GM12878 (cell line): Measurements from ENCODE around the gene APOL4. TPM values are rescaled to one million over a fixed set of nuclear protein-coding genes. Genes with fewer than 3 reads are reported as not detected.

ENCODE experiments used
- ATAC-seq: fragments of 200-7000 bp; cut with Tn5 transposase; 3 replicates; pipeline ENCODE4 v1.9.1; 2020; ENCODE audit warnings: mild to moderate bottlenecking, moderate library complexity
- BruUV-seq: library from RNA; stranded (reverse); fragments of 400-500 nt; replicated peaks from 2 replicates; lab custom pipeline; 2021; lab: Mats Ljungman, UMichigan
- CTCF ChIA-PET: fragments of 300-600 bp; sonication (Branson Sonifier 250); formaldehyde crosslinking; extraction: SDS; loops from one replicate; lab custom pipeline; 2021; ENCODE audit warnings: inconsistent platforms; lab: Yijun Ruan, JAX
- POLR2A ChIA-PET: fragments of 350-600 bp; formaldehyde crosslinking; extraction: SDS; loops from one replicate; lab custom pipeline; 2021; ENCODE audit warnings: inconsistent platforms; lab: Charles Lee
- RAD21 ChIA-PET: fragments of 300-600 bp; sonication (Branson Sonifier 250); formaldehyde crosslinking; loops from one replicate; lab custom pipeline; 2023; ENCODE audit warnings: antibody characterized with exemption; ENCODE audit not compliant: unreplicated experiment; lab: Charles Lee
- SMC1A ChIA-PET: fragments of 300-600 bp; sonication (Branson Sonifier 250); formaldehyde crosslinking; loops from one replicate; lab custom pipeline; 2023; ENCODE audit not compliant: unreplicated experiment, uncharacterized antibody; lab: Charles Lee
- DNase-seq: peaks from one replicate; pipeline ENCODE4 v3.0.0-alpha.2; 2011; ENCODE audit warnings: low read depth, low spot score
- FAIRE-seq: peaks from 3 replicates; lab custom pipeline; 2011; peaks lifted over from hg19 to GRCh38; lab: Jason Lieb, UNC
- H2AFZ ChIP-seq: 2 replicates; pipeline ENCODE4 v1.6.0; 2011; ENCODE audit warnings: low read depth, low read length, control low read depth; ENCODE audit not compliant: control insufficient read depth
- H3K27ac ChIP-seq: 2 replicates; pipeline ENCODE4 v1.5.1; 2011; ENCODE audit warnings: control low read depth; ENCODE audit not compliant: control insufficient read depth, insufficient read depth
- H3K27me3 ChIP-seq, 2 experiments: replicated peaks in 1 of 2; 2 replicates each; pipeline versions ENCODE4 v1.6.0 to v1.6.1; 2011; ENCODE audit warnings: low read length in 1 of 2; ENCODE audit not compliant: control insufficient read depth in 2 of 2, insufficient read depth in 2 of 2
- H3K36me3 ChIP-seq, 2 experiments: 2 replicates each; pipeline ENCODE4 v1.5.1; 2011; ENCODE audit warnings: low read length in 1 of 2; ENCODE audit not compliant: control insufficient read depth in 2 of 2, insufficient read depth in 2 of 2
- H3K4me1 ChIP-seq: 2 replicates; pipeline ENCODE4 v1.6.1; 2011; ENCODE audit warnings: mild to moderate bottlenecking, low read length, moderate library complexity, mixed read lengths; ENCODE audit not compliant: control insufficient read depth, insufficient read depth
- H3K4me2 ChIP-seq: 2 replicates; pipeline ENCODE4 v1.6.0; 2011; ENCODE audit warnings: control low read depth; ENCODE audit not compliant: control insufficient read depth, insufficient read depth
- H3K4me3 ChIP-seq: fragments of 200-600 bp; sonication (generic); 2 replicates; pipeline ENCODE4 v1.5.1; 2016
- H3K79me2 ChIP-seq: 2 replicates; pipeline ENCODE4 v1.6.0; 2011; ENCODE audit warnings: low read length; ENCODE audit not compliant: control insufficient read depth, insufficient read depth
- H3K9ac ChIP-seq: 2 replicates; pipeline ENCODE4 v1.8.0; 2011; ENCODE audit warnings: low read length, control low read depth, mixed read lengths; ENCODE audit not compliant: control insufficient read depth, insufficient read depth
- H3K9me3 ChIP-seq: replicated peaks from 3 replicates; pipeline ENCODE4 v1.5.1; 2011; ENCODE audit warnings: mild to moderate bottlenecking, low read length; ENCODE audit not compliant: control insufficient read depth, insufficient read depth
- H4K20me1 ChIP-seq: 2 replicates; pipeline ENCODE4 v1.6.0; 2011; ENCODE audit not compliant: control insufficient read depth, insufficient read depth
- CBX5 ChIP-seq: sonication (generic); IDR thresholded peaks from 2 replicates; pipeline ENCODE4 v1.6.1; 2016; ENCODE audit warnings: low read depth, moderate library complexity, mild to moderate bottlenecking, inconsistent platforms
- CREM ChIP-seq: IDR thresholded peaks from 2 replicates; pipeline ENCODE4 v1.6.1; 2014; ENCODE audit warnings: antibody characterized with exemption, low read depth
- EZH2 ChIP-seq: IDR thresholded peaks from 2 replicates; pipeline ENCODE4 v1.6.1; 2012; ENCODE audit warnings: low read depth, mild to moderate bottlenecking, control low read depth, inconsistent platforms, low read length, borderline replicate concordance; ENCODE audit not compliant: control insufficient read depth
- FOXK2 ChIP-seq: fragments of 450-650 bp; IDR thresholded peaks from 2 replicates; pipeline ENCODE4 v1.6.1; 2017; ENCODE audit warnings: mild to moderate bottlenecking, moderate library complexity
- GATAD2B ChIP-seq: fragments of 450-650 bp; conservative IDR thresholded peaks from 2 replicates; pipeline ENCODE4 v1.6.1; 2017; ENCODE audit warnings: low read depth, mild to moderate bottlenecking, moderate library complexity
- IKZF1 ChIP-seq: fragments of 450-650 bp; conservative IDR thresholded peaks from 2 replicates; pipeline ENCODE4 v1.6.1; 2017; ENCODE audit warnings: antibody characterized with exemption, mild to moderate bottlenecking
- NFXL1 ChIP-seq: fragments of 450-650 bp; IDR thresholded peaks from 2 replicates; pipeline ENCODE4 v1.6.1; 2017; ENCODE audit warnings: antibody characterized with exemption, mild to moderate bottlenecking, borderline replicate concordance
- NFYB ChIP-seq: IDR thresholded peaks from 2 replicates; pipeline ENCODE4 v1.6.1; 2011; ENCODE audit warnings: low read depth, mild to moderate bottlenecking, low read length, improper control_type of control experiment, moderate library complexity; ENCODE audit not compliant: insufficient read depth
- POLR2AphosphoS5 ChIP-seq: IDR thresholded peaks from 2 replicates; pipeline ENCODE4 v1.6.1; 2011; ENCODE audit warnings: mild to moderate bottlenecking, low read length, inconsistent platforms
- RB1 ChIP-seq: fragments of 450-650 bp; formaldehyde crosslinking; IDR thresholded peaks from 2 replicates; pipeline ENCODE4 v1.6.1; 2017; ENCODE audit warnings: mild to moderate bottlenecking, borderline replicate concordance
- RFX5 ChIP-seq: IDR thresholded peaks from 2 replicates; pipeline ENCODE4 v1.6.1; 2011; ENCODE audit warnings: low read depth, low read length, improper control_type of control experiment
- RUNX3 ChIP-seq: IDR thresholded peaks from 2 replicates; pipeline ENCODE4 v1.6.1; 2012; ENCODE audit warnings: low read length, inconsistent platforms
- SUPT20H ChIP-seq: IDR thresholded peaks from 2 replicates; pipeline ENCODE4 v1.6.1; 2011; ENCODE audit warnings: low read depth, mild to moderate bottlenecking, low read length, moderate library complexity, borderline replicate concordance; ENCODE audit not compliant: control insufficient read depth
- TARDBP ChIP-seq: IDR thresholded peaks from 2 replicates; pipeline ENCODE4 v1.6.1; 2016; ENCODE audit warnings: borderline replicate concordance
- TCF7 ChIP-seq: IDR thresholded peaks from 2 replicates; pipeline ENCODE4 v1.6.1; 2014; ENCODE audit warnings: antibody characterized with exemption, borderline replicate concordance
- ZNF24 ChIP-seq: fragments of 450-650 bp; IDR thresholded peaks from 2 replicates; pipeline ENCODE4 v1.6.1; 2017; ENCODE audit warnings: antibody characterized with exemption, mild to moderate bottlenecking
- WGBS: methylation state at CpG from one replicate; pipeline ENCODE4 v1.1.6; 2016; ENCODE audit warnings: low lambda C conversion rate; ENCODE audit not compliant: insufficient replicate concordance, insufficient coverage; ENCODE audit errors: missing lambda C conversion rate; 5-methylcytosine and 5-hydroxymethylcytosine counted together
- in situ Hi-C: fragments of 300-500 bp; cut with MboI; formaldehyde crosslinking; loops from 9 replicates; pipeline ENCODE4 v1.14.3; 2018; ENCODE audit warnings: mixed read lengths
- intact Hi-C: fragments of 100-400 bp; cut with micrococcal nuclease; formaldehyde crosslinking; loops from one replicate; pipeline ENCODE4 v1.14.2; 2022; ENCODE audit not compliant: unreplicated experiment
- polyA plus RNA-seq, 11 experiments: library from polyadenylated mRNA; depleted of rRNA in 4 of 11; unstranded in 6 of 11; stranded (reverse) in 5 of 11; fragments of >200 nt; fragmentation: Nextera tagmentation in 4 of 11; fragmentation: Illumina TruSeq in 1 of 11; extraction: Ambion mirVana in 4 of 11; extraction: Trizol in 1 of 11; gene quantifications; 1 replicate in 1 of 11; 2 replicates in 10 of 11; pipeline versions ENCODE4 v1.2.1 to v1.2.3, GENCODE V29; 2011 to 2016; ENCODE audit warnings: inconsistent platforms in 2 of 11, missing spikeins in 2 of 11, low read depth in 1 of 11
- total RNA-seq, 4 experiments: library from RNA; depleted of rRNA in 3 of 4; stranded (reverse); fragments of >200 nt in 3 of 4; fragmentation: Illumina TruSeq in 1 of 4; extraction: Trizol in 1 of 4; gene quantifications; 2 replicates each; pipeline versions ENCODE4 v1.2.1 to v1.2.3, GENCODE V29; 2013 to 2021
- TF ChIP-seq, protein P1 (sequence below): fragments of 450-650 bp; formaldehyde crosslinking; IDR thresholded peaks from 2 replicates; pipeline ENCODE4 v1.4.0; 2020; ENCODE audit warnings: mild to moderate bottlenecking, moderate library complexity
- TF ChIP-seq, protein P2 (sequence below): IDR thresholded peaks from 2 replicates; pipeline ENCODE4 v1.6.1; 2012; ENCODE audit warnings: low read depth, low read length, improper control_type of control experiment
- TF ChIP-seq, protein P3 (sequence below): IDR thresholded peaks from 2 replicates; pipeline ENCODE4 v1.6.1; 2011; ENCODE audit warnings: low read depth, mild to moderate bottlenecking, low read length, moderate library complexity, borderline replicate concordance; ENCODE audit errors: extremely low read depth
- TF ChIP-seq, protein P4 (sequence below): fragments of 450-650 bp; conservative IDR thresholded peaks from 2 replicates; pipeline ENCODE4 v1.6.1; 2017; ENCODE audit warnings: mild to moderate bottlenecking, moderate library complexity

The APOL4 gene
- total and polyA plus RNA-seq, 10 of the 15 experiments (the other 5 are each of a cell fraction or from before 2014, with no cell fraction given), result 0.03 to 0.24 (median 0.19) TPM; not detected in 7

DNA sequence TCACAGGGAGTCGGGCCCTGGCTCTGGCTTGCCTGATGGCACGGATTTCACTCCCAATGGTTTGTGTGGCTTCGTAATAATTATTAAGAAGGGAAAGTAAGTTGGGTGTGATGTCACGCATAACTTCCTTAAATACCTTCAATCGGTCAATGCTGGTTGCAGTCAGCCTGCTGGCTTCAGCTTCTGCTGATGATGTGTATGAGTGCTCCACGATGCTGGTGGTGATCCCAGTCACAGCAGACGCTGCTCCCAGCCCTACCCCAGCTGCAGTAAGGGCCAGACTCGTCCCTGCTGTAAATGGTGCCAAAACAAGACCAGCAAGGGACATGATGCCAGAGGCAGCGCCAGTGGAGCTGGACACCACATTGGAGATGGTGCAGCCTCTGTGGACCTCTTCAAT is 60.1 kb downstream of the APOL4 start:
- no TSS peak for BruUV-seq
- no peak overlapping the region for H3K9ac ChIP-seq
- CTCF ChIA-PET, result interaction anchor here (0.8 to 7.4 kb wide), 9 partner anchors 12 to 82 kb away, joined by 3 to 129 read pairs (median 3); no protein-coding TSS in a partner anchor
- no peak overlapping the region for H2AFZ ChIP-seq
- H3K9me3 ChIP-seq, result no peaks in the 10 kb centered on the region
- POLR2A ChIA-PET, result interaction anchor here (1.3 kb wide), 1 partner anchor 41 kb away, joined by 4 read pairs; no protein-coding TSS in a partner anchor
- no peaks in the 10 kb centered on the region for H3K79me2 ChIP-seq
- H4K20me1 ChIP-seq, result no peaks in the 10 kb centered on the region
- ATAC-seq, result no peak
- no peak overlapping the region for H3K4me2 ChIP-seq
- H3K4me3 ChIP-seq, result no peak overlapping the region
- RAD21 ChIA-PET, result interaction anchor here (1.3 kb wide), 1 partner anchor 40 kb away, joined by 3 read pairs; no protein-coding TSS in a partner anchor
- H3K4me1 ChIP-seq, result no peaks in the 10 kb centered on the region
- no peaks in the 10 kb centered on the region for H3K27me3 ChIP-seq
- no peak for DNase-seq
- H3K36me3 ChIP-seq, result peaks cover 10 to 17% of the 10 kb centered on the region in 2 experiments; a peak in 3 of 4 replicates
- H3K27ac ChIP-seq, result no peak overlapping the region
- in situ Hi-C loops, result loop anchor here (5.0 kb wide), 1 partner anchor 41 kb away; no protein-coding TSS in a partner anchor
- WGBS, result 71% methylated on average over 9 of the region's 9 CpGs
- TF ChIP-seq POLR2AphosphoS5 (no peak), RB1 (no peak), IKZF1 (no peak), RUNX3 (no peak), TARDBP (no peak), CREM (no peak), FOXK2 (no peak), TCF7 (no peak), CBX5 (no peak), SUPT20H (no peak), EZH2 (no peak), NFXL1 (no peak), ZNF24 (no peak), NFYB (no peak), RFX5 (no peak), GATAD2B (no peak)
- TF ChIP-seq, protein P1, sequence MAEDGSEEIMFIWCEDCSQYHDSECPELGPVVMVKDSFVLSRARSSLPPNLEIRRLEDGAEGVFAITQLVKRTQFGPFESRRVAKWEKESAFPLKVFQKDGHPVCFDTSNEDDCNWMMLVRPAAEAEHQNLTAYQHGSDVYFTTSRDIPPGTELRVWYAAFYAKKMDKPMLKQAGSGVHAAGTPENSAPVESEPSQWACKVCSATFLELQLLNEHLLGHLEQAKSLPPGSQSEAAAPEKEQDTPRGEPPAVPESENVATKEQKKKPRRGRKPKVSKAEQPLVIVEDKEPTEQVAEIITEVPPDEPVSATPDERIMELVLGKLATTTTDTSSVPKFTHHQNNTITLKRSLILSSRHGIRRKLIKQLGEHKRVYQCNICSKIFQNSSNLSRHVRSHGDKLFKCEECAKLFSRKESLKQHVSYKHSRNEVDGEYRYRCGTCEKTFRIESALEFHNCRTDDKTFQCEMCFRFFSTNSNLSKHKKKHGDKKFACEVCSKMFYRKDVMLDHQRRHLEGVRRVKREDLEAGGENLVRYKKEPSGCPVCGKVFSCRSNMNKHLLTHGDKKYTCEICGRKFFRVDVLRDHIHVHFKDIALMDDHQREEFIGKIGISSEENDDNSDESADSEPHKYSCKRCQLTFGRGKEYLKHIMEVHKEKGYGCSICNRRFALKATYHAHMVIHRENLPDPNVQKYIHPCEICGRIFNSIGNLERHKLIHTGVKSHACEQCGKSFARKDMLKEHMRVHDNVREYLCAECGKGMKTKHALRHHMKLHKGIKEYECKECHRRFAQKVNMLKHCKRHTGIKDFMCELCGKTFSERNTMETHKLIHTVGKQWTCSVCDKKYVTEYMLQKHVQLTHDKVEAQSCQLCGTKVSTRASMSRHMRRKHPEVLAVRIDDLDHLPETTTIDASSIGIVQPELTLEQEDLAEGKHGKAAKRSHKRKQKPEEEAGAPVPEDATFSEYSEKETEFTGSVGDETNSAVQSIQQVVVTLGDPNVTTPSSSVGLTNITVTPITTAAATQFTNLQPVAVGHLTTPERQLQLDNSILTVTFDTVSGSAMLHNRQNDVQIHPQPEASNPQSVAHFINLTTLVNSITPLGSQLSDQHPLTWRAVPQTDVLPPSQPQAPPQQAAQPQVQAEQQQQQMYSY (CRISPR knock-in tag), result no peak
- TF ChIP-seq, protein P2, sequence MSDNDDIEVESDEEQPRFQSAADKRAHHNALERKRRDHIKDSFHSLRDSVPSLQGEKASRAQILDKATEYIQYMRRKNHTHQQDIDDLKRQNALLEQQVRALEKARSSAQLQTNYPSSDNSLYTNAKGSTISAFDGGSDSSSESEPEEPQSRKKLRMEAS, result no peak
- TF ChIP-seq, protein P3, sequence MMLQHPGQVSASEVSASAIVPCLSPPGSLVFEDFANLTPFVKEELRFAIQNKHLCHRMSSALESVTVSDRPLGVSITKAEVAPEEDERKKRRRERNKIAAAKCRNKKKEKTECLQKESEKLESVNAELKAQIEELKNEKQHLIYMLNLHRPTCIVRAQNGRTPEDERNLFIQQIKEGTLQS, result no peak
- TF ChIP-seq, protein P4, sequence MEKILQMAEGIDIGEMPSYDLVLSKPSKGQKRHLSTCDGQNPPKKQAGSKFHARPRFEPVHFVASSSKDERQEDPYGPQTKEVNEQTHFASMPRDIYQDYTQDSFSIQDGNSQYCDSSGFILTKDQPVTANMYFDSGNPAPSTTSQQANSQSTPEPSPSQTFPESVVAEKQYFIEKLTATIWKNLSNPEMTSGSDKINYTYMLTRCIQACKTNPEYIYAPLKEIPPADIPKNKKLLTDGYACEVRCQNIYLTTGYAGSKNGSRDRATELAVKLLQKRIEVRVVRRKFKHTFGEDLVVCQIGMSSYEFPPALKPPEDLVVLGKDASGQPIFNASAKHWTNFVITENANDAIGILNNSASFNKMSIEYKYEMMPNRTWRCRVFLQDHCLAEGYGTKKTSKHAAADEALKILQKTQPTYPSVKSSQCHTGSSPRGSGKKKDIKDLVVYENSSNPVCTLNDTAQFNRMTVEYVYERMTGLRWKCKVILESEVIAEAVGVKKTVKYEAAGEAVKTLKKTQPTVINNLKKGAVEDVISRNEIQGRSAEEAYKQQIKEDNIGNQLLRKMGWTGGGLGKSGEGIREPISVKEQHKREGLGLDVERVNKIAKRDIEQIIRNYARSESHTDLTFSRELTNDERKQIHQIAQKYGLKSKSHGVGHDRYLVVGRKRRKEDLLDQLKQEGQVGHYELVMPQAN, result no peak
- TF ChIP-seq, all 136 proteins: peak for 0
- intact Hi-C loops, result no loop called here
- no peak for FAIRE-seq
- SMC1A ChIA-PET, result interaction anchor here (1.0 to 3.8 kb wide), 5 partner anchors 14 to 80 kb away, joined by 3 to 23 read pairs (median 3); no protein-coding TSS in a partner anchor
